K562 (cell line): Measurements from ENCODE around the gene ARHGEF4. TPM values are rescaled to one million over a fixed set of nuclear protein-coding genes. Genes with fewer than 3 reads are reported as not detected.

Source experiments
- ATF1 ChIP-seq, 2 experiments: fragments of 450-650 bp in 1 of 2; IDR thresholded peaks; 2 replicates each; pipeline ENCODE4 v1.6.1; 2016; ENCODE audit warnings: missing compliant biosample characterization in 1 of 2, missing genetic modification characterization in 1 of 2
- ATF6 ChIP-seq: sonication (generic); formaldehyde crosslinking; IDR thresholded peaks from 2 replicates; pipeline ENCODE4 v1.4.0; 2020; ENCODE audit warnings: mild to moderate bottlenecking, missing genetic modification reagents
- CAMTA2 ChIP-seq: fragments of 250-450 bp; sonication (Bioruptor Pico); conservative IDR thresholded peaks from 2 replicates; pipeline ENCODE4 v1.5.1; 2022
- DIDO1 ChIP-seq: fragments of 450-650 bp; IDR thresholded peaks from 2 replicates; pipeline ENCODE4 v1.6.1; 2016; ENCODE audit warnings: low read depth, missing biosample characterization, missing genetic modification characterization
- E2F6 ChIP-seq, 2 experiments: IDR thresholded peaks; 2 replicates each; pipeline ENCODE4 v1.6.1; 2011; ENCODE audit warnings: borderline replicate concordance in 1 of 2, control low read depth in 1 of 2, low read depth in 1 of 2, low read length in 1 of 2, mild to moderate bottlenecking in 1 of 2, mixed read lengths in 1 of 2, moderate library complexity in 1 of 2; ENCODE audit not compliant: insufficient read depth in 1 of 2, insufficient read length in 1 of 2, poor library complexity in 1 of 2, severe bottlenecking in 1 of 2; ENCODE audit errors: extremely low read depth in 1 of 2
- ELF4 ChIP-seq: fragments of 450-650 bp; formaldehyde crosslinking; IDR thresholded peaks from 2 replicates; pipeline ENCODE4 v1.4.0; 2022; ENCODE audit warnings: missing genetic modification characterization
- GATAD2A ChIP-seq: fragments of 450-650 bp; IDR thresholded peaks from 2 replicates; pipeline ENCODE4 v1.6.1; 2017
- KDM5B ChIP-seq: fragments of 200-600 bp; sonication (generic); IDR thresholded peaks from 2 replicates; pipeline ENCODE4 v1.6.1; 2012; ENCODE audit warnings: low read depth, mild to moderate bottlenecking, moderate library complexity, low read length, control low read depth, inconsistent platforms; ENCODE audit not compliant: insufficient replicate concordance
- NCOR1 ChIP-seq: fragments of 450-650 bp; IDR thresholded peaks from 2 replicates; pipeline ENCODE4 v1.6.1; 2016; ENCODE audit warnings: mild to moderate bottlenecking, moderate library complexity
- NFE2L1 ChIP-seq: fragments of 450-650 bp; IDR thresholded peaks from 2 replicates; pipeline ENCODE4 v1.6.1; 2016; ENCODE audit warnings: missing genetic modification characterization, low read depth, mild to moderate bottlenecking, missing compliant biosample characterization, moderate library complexity, borderline replicate concordance
- NFIX ChIP-seq: fragments of 250-450 bp; sonication (Bioruptor Pico); IDR thresholded peaks from 2 replicates; pipeline ENCODE4 v1.4.0; 2020; ENCODE audit warnings: low read depth, mild to moderate bottlenecking, moderate library complexity
- SAFB ChIP-seq: fragments of 200-400 bp; formaldehyde crosslinking; IDR thresholded peaks from 2 replicates; pipeline ENCODE4 v1.6.1; 2017; ENCODE audit warnings: low read depth, low read length, borderline replicate concordance
- SLC30A9 ChIP-seq: fragments of 250-450 bp; sonication (Bioruptor Pico); IDR thresholded peaks from 2 replicates; pipeline ENCODE4 v1.8.0; 2022; ENCODE audit warnings: mild to moderate bottlenecking, moderate library complexity
- STAG1 ChIP-seq: sonication (generic); formaldehyde crosslinking; IDR thresholded peaks from 2 replicates; pipeline ENCODE4 v1.5.0; 2020; ENCODE audit warnings: missing genetic modification reagents, borderline replicate concordance
- TAF9B ChIP-seq: fragments of 450-650 bp; IDR thresholded peaks from 2 replicates; pipeline ENCODE4 v1.6.1; 2018; ENCODE audit warnings: mild to moderate bottlenecking; ENCODE audit not compliant: partially characterized antibody
- TOE1 ChIP-seq, 2 experiments: fragments of 450-650 bp in 1 of 2; sonication (generic) in 1 of 2; formaldehyde crosslinking in 1 of 2; IDR thresholded peaks; 2 replicates each; pipeline versions ENCODE4 v1.7.1 to v1.8.0; 2016 to 2022; ENCODE audit warnings: borderline replicate concordance in 2 of 2, mild to moderate bottlenecking in 2 of 2, antibody characterized with exemption in 1 of 2, inconsistent platforms in 1 of 2, low read depth in 1 of 2, missing genetic modification reagents in 1 of 2, moderate library complexity in 1 of 2
- XRCC3 ChIP-seq: fragments of 450-650 bp; IDR thresholded peaks from 2 replicates; pipeline ENCODE4 v1.6.1; 2017; ENCODE audit warnings: mild to moderate bottlenecking, moderate library complexity
- ZNF165 ChIP-seq: fragments of 250-450 bp; sonication (Bioruptor Pico); IDR thresholded peaks from 2 replicates; pipeline ENCODE4 v1.4.0; 2020; ENCODE audit warnings: borderline replicate concordance
- ZNF583 ChIP-seq: fragments of 250-450 bp; sonication (Bioruptor Pico); IDR thresholded peaks from 2 replicates; pipeline ENCODE4 v1.4.0; 2020
- ZNF589 ChIP-seq: fragments of 200-800 bp; sonication (Bioruptor generic); IDR thresholded peaks from 2 replicates; pipeline ENCODE4 v1.6.1; 2016; ENCODE audit warnings: low read depth, missing genetic modification characterization, missing compliant biosample characterization
- polyA plus RNA-seq, 8 experiments: library from polyadenylated mRNA; depleted of rRNA in 4 of 8; stranded (reverse) in 5 of 8; unstranded in 3 of 8; fragments of >200 nt; fragmentation: Nextera tagmentation in 2 of 8; fragmentation: Illumina TruSeq in 1 of 8; extraction: Ambion mirVana in 2 of 8; extraction: Trizol in 1 of 8; gene quantifications; 2 replicates each; pipeline versions ENCODE4 v1.2.1 to v1.2.3, GENCODE V29; 2011 to 2014; ENCODE audit warnings: inconsistent platforms in 1 of 8, missing spikeins in 1 of 8
- total RNA-seq, 7 experiments: library from RNA; depleted of rRNA in 6 of 7; stranded (reverse); fragments of >200 nt in 6 of 7; fragmentation: Illumina TruSeq in 2 of 7; extraction: Trizol in 2 of 7; gene quantifications; 2 replicates each; pipeline versions ENCODE4 v1.2.1 to v1.2.3, GENCODE V29; 2011 to 2021; ENCODE audit warnings: low replicate concordance in 1 of 7
- TF ChIP-seq, protein P1 (sequence below): fragments of 250-450 bp; sonication (Bioruptor Pico); IDR thresholded peaks from 2 replicates; pipeline ENCODE4 v1.5.0; 2021
- TF ChIP-seq, protein P2 (sequence below): fragments of 250-450 bp; sonication (Bioruptor Pico); IDR thresholded peaks from 2 replicates; pipeline ENCODE4 v1.8.0; 2021; ENCODE audit warnings: mild to moderate bottlenecking, moderate library complexity

The ARHGEF4 gene
- total and polyA plus RNA-seq, 9 of the 15 experiments (the other 6 are each of a cell fraction or from before 2014, with no cell fraction given) = not detected

DNA sequence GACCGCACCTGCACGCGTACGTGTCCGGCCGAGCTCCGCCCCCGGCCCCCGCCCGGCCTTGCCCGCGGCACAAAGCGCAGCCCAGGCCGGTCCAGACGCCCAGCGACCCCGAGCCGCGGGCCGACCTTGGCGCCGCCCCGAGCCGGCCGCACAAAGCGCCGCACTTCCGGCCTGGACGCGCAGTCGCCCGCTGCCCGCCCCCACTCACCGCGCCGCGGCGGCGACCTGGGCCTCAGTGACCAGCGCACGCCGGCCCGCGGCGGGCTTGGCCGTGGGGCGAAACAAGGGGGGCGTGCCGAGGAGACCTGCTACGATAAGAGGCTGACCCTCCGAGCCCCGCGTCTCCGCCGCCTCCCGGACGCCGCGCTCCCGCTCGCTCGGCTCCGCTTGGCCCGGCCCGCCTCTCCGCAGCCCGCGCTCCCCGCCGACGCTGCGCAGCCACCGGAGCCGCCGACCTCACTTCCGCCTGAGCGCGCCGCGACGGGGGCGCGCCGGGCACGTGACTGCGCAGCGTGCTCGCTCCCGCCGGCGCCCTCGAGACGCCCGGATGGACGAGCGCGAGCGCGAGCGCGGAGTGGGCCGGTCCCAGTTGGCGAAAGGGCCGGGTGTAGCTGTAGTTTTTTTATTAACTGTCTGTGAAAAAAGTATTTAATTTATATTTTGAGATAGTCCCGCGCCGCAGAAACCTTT lies 256.4 kb downstream of the ARHGEF4 start, which contains the start of gene FAM168B (continued):
- TF ChIP-seq, protein P1, sequence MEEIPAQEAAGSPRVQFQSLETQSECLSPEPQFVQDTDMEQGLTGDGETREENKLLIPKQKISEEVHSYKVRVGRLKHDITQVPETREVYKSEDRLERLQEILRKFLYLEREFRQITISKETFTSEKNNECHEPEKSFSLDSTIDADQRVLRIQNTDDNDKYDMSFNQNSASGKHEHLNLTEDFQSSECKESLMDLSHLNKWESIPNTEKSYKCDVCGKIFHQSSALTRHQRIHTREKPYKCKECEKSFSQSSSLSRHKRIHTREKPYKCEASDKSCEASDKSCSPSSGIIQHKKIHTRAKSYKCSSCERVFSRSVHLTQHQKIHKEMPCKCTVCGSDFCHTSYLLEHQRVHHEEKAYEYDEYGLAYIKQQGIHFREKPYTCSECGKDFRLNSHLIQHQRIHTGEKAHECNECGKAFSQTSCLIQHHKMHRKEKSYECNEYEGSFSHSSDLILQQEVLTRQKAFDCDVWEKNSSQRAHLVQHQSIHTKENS = no peak
- TF ChIP-seq ATF1 (CRISPR knock-in tag; IDR thresholded peaks at IDR 0.05) (no peak), ATF1 (tag; IDR thresholded peaks at IDR 0.05) (peak; percentile 59), DIDO1 (tag) (no peak), NFIX (CRISPR knock-in tag) (no peak), SAFB (no peak), XRCC3 (no peak), NCOR1 (0 out of 2 replicates have a peak, but pooled peaks have one; percentile 23), ZNF583 (CRISPR knock-in tag) (no peak), E2F6 (IDR thresholded peaks at IDR 0.05; ENCODE audit: borderline replicate concordance in 1 of 2, extremely low read depth in 1 of 2, insufficient read depth in 1 of 2, insufficient read length in 1 of 2, low read depth in 1 of 2, low read length in 1 of 2, poor library complexity in 1 of 2, severe bottlenecking in 1 of 2) (peak; percentile 31 to 80), SLC30A9 (no peak), ELF4 (CRISPR knock-in tag) (no peak), TOE1 (IDR thresholded peaks at IDR 0.05; ENCODE audit: borderline replicate concordance) (no peak; the same call in 1 of the 2 replicates), TOE1 (CRISPR knock-in tag; IDR thresholded peaks at IDR 0.05; ENCODE audit: borderline replicate concordance, low read depth) (no peak), KDM5B (peak; percentile 77), CAMTA2 (CRISPR knock-in tag) (no peak), STAG1 (no peak), TAF9B (peak; percentile 8), ATF6 (CRISPR knock-in tag) (peak; percentile 69; the same call in 1 of the 2 replicates), GATAD2A (no peak), NFE2L1 (tag) (no peak), ZNF589 (CRISPR knock-in tag) (peak; percentile 93), ZNF165 (CRISPR knock-in tag) (no peak)
- TF ChIP-seq, protein P2, sequence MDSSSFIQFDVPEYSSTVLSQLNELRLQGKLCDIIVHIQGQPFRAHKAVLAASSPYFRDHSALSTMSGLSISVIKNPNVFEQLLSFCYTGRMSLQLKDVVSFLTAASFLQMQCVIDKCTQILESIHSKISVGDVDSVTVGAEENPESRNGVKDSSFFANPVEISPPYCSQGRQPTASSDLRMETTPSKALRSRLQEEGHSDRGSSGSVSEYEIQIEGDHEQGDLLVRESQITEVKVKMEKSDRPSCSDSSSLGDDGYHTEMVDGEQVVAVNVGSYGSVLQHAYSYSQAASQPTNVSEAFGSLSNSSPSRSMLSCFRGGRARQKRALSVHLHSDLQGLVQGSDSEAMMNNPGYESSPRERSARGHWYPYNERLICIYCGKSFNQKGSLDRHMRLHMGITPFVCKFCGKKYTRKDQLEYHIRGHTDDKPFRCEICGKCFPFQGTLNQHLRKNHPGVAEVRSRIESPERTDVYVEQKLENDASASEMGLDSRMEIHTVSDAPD (CRISPR knock-in tag) = no peak
